ENCODE data around the gene PRKCB.

Gene PRKCB

DNA sequence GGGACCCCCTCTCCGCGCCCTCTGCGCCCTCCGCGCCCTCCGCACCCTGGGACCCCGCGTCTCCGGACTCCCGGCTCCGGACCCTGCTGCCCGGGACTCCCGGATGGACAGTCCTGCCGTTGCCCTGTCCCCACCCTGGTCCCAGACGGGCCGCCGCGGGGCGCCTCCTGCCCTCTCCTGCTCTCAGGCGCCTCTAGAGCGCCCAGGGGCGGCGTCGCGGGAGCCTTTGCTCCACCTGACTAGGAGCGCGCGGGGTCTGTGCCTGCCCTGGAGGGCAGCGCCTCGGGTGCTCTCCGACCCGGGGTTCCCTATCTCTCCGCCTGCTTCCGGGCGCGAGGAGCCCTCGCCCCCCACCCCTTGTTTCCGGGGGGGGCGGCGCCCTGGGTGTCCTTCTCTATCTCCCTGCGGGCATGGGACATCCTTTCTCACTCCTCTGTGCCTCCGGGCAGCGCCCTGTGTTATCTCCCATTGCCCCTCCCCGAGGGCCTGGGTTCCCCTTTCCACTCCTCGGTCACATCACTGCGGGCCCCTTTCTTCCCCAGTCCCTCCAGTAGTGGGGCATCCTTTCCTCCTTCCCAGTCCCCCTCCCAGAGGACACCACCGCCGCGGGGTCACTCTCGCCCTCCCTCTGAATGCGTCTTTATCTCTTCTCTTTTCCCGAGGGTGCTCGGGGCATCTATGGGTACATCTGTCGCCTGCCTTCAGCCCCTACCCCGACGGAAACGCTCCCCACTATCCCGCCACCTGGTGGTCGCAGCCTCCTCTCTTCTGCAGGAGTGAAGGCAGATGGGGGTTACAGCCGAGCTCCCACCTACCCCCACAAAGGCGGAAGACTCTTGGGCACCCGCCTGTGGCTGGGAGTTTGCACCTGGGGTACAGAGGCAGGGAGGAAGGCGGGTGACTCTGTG is 875 bp downstream of the PRKCB start:
- DNase-seq = peak; percentile 52

DNA sequence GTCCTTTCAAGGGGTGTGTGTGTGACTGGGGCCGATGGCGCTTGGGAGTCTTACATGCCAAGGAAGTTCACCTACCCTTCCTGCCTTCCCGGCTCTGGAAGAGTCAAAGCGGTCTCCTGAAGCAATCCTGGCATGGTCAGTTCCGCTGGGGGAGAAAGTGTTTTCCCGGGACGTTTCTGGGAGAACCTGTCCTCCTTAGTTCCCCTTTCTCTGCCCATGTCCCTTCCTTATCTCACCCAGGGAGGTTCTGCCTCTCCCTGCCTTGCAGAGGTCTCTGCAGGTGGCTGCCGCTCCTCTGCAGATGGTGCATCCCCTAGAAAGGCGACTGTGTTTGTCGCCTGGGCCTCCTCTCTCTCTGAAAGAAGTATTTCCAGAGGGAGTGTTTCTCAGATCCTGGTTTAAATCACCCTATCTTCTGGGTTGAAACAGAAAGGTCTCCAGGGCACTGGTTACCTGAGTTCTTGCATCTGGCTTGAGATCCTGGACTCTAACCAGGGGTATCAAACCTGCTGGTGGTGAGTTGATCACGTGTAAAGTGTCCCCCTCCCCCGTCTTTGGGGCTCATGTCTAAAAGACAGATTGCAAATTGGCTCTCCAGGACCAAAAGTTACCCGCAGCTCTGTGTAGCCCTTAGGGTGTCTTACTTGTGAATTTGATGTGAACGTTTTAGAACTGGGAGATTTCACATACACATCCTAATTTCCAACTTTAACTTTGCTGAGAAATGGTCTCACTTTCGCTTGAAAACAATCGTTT is 1.9 kb downstream of the PRKCB start:
- no peak for DNase-seq

GRCh38 chr16:23838485-23839142 is 2.8 kb downstream of the PRKCB start:
- no peak for DNase-seq

DNA sequence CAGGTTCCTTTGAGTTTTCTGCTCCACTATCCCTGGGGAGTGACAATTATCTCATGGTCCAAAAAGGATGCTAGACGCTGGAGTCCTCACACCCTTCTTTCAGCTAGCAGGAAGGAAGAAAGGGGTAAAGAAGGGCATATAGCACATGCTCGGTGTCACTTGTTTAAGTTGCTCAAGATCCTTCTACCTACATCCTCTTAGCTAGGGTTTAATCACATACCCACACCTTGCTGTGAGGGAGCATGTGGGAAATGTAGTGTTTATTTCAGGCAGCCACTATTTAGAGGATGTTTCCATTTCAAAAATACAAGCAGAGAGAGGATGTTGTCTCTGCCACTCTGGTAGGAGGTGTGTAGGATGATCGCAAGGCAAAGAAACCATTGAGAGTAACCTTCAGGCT is 4.5 kb downstream of the PRKCB start:
- no peak for DNase-seq

DNA sequence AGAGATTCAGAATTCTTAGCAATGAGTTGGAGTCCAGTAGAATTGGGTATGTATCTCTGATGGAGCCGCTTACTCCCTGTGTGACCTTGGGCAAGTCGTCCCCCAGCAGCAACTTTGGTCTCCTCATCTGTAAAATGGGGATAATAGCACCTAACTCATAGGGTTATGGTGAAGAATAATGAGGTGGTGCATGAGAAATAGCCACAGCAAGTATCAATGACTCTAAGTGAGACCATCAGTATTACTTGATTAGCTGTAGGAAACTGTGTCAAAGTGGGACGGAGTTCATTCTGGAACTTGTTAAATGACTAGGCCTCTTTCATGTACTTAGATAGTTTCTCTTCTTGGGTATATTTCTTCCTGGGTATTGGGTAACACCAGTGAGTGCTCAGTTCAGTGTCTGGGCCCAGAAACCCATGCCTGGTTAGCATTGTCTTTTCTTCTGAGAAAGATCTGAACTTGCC is 6.4 kb downstream of the PRKCB start:
- no peak for DNase-seq

- DNase-seq = no peak
Observed at GRCh38 chr16:23843143-23843542, 7.4 kb downstream of the PRKCB start.

- DNase-seq = no peak
Observed at GRCh38 chr16:23847251-23847650, 11.5 kb downstream of the PRKCB start.

GRCh38 chr16:23847948-23848347 is 12.2 kb downstream of the PRKCB start:
- DNase-seq = no peak

- DNase-seq = no peak
Observed at GRCh38 chr16:23848958-23849357, 13.2 kb downstream of the PRKCB start.

- DNase-seq = no peak
Observed at GRCh38 chr16:23852794-23853562, 17.2 kb downstream of the PRKCB start.

GRCh38 chr16:23855010-23855409 is 19.2 kb downstream of the PRKCB start:
- DNase-seq = no peak

GRCh38 chr16:23856251-23856709 is 20.5 kb downstream of the PRKCB start:
- no peak for DNase-seq

DNA sequence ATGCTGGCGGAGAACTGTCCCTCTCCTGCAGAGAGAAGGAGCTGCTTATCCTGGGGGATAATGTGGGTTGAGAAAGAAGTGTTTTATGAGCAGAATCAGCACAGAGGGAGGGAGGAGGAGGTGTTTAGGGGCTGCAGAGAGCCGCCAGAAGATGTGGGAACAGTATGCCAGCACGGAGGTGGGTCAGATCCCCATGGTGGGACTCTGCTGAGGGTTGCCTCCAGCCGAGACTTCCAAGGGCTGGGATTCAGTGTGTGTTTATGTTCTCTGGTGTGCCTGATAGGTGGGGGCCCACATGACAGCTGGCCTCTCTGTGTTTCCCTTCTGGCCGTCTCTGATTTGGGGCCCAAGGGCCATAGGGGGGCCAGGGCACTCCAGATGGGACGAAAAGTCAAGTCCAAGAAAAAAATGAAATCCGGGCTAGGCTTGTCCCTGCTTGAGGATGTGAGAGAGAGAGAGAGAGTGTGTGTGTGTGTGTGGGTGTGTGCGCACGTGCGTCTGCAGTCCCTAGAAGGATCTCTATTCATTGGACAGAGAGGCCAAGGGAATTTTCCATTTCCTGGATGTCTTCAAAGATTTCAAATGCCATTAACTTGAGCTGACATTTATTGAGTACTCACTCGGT is 21.6 kb downstream of the PRKCB start:
- no peak for DNase-seq

GRCh38 chr16:23857881-23858269 is 22.1 kb downstream of the PRKCB start:
- DNase-seq = no peak

DNA sequence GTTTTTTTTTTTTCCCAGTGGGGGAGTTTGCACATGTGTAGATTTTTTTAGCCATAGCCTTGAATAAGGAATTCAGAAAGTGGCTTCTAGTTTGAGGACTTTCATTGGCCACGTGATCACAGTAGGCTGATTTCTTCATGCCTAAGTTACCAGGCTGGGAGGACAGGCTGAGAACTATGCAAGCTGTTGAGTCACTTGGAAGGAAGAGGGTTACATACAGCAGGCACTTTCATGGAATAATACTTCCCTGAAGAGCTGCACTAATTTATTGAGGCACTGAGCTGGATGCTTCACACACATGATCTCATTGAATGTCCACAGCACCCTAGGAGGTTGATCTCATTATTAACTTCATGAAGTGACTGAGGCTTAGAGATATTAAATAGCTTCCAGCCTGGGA is 22.8 kb downstream of the PRKCB start:
- DNase-seq = no peak

DNA sequence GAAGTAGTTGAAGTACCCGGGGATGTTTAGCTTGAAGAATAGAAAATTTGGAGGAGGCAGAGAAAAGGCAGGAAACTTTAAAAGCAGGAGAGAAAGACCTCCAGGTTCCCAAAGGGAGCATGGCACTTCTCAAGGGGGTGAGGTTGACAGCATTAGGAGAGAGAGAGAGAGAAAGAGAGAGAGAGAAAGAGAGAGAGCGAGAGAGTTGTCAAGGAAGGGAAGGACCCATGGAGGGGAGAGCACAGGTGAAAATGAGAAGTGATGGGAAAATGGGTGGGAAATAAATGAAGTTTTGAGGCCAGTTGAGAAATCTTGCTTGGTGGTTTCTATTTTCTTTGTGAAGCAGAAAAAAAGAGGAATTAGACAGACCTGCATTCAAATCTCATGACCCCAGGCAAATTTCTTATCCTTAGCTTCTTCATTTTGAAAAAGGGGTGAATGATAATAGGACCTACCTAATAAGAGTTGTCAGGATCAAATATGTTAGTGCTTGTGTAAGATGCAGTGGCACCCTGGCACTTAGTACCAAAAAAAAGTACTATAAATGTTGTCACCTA is 24.0 kb downstream of the PRKCB start:
- DNase-seq = no peak

- no peak for DNase-seq
Observed at GRCh38 chr16:23861874-23862273, 26.1 kb downstream of the PRKCB start.

DNA sequence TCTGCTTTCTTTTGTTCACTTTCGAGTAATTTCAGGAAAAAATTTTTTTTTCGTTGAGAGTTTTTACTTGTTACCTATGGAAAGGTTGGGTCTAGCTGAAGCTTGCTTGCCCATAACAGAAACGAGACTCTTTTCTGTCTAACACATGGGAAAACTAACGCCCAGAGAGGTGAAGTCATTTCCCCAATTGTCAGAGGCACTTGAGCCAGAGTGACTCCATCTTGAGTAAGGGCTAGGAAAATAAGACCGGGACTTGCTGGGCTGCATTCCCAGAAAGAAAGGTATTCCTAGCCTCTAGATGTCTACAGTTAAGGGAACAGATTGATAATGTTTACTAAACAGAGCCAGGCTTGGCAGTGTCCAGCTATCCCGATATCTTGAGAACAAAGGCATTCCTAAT is 26.8 kb downstream of the PRKCB start:
- DNase-seq = no peak

DNA sequence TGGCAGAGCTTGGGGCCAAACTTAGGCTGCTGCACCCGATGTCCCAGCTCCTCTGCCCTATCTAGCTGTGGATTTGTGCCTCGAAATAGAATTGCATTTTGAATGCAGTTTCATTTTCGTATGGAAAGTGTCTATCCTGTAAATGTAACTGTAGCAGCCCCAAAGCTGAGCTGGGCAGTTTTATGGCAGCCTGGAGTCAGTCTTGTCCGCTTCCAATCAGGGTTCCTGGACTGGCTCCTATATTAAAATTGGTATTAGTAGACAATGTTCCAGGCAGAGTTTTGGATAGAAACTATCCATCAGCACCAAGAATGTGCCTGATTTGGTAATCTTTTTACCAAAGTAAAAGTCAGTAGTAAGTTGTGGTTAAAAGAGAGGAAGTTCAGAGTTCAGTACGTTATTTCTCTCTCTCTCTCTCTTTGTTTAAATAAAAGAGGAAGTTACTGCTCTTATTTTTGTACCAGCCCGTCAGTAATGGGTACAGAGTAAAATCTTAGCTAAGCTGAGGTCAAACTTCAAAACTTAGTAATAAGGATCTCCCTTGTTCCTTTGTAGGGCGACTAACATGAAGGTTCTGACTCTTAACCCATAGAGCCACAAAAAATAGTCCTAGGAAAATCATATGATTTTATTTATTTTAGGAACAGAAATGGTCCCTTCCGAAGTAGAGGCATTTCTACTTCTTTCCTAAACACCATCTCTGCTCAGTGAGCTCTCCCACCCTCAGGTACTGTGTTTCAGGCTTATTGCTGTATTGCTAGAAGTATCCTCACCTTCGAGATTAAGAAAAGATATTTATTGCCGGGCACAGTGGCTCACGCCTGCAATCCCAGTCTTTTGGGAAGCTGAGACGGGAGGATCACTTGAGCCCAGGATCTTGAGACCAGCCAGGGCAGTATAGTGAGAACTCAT is 28.0 kb downstream of the PRKCB start:
- DNase-seq = no peak

- DNase-seq = no peak
Observed at GRCh38 chr16:23865853-23866252, 30.1 kb downstream of the PRKCB start.

- no peak for DNase-seq
Observed at GRCh38 chr16:23866621-23867020, 30.8 kb downstream of the PRKCB start.

All from activated CD4-positive, CD25-positive, alpha-beta regulatory T cell treated with anti-CD3 and anti-CD28 coated beads, Interleukin-2, amount 50 U/mL, for 72 hours (primary cell).